GM12878 (cell line): ENCODE data around the gene MARVELD1. TPM values are rescaled to one million over a fixed set of nuclear protein-coding genes. Genes with fewer than 3 reads are reported as not detected.

Source experiments
- ATAC-seq: fragments of 200-7000 bp; cut with Tn5 transposase; 3 replicates; pipeline ENCODE4 v1.9.1; 2020; ENCODE audit warnings: mild to moderate bottlenecking, moderate library complexity
- BruUV-seq: library from RNA; stranded (reverse); fragments of 400-500 nt; replicated peaks from 2 replicates; lab custom pipeline; 2021; lab: Mats Ljungman, UMichigan
- CTCF ChIA-PET: fragments of 300-600 bp; sonication (Branson Sonifier 250); formaldehyde crosslinking; extraction: SDS; loops from one replicate; lab custom pipeline; 2021; ENCODE audit warnings: inconsistent platforms; lab: Yijun Ruan, JAX
- POLR2A ChIA-PET: fragments of 350-600 bp; formaldehyde crosslinking; extraction: SDS; loops from one replicate; lab custom pipeline; 2021; ENCODE audit warnings: inconsistent platforms; lab: Charles Lee
- RAD21 ChIA-PET: fragments of 300-600 bp; sonication (Branson Sonifier 250); formaldehyde crosslinking; loops from one replicate; lab custom pipeline; 2023; ENCODE audit warnings: antibody characterized with exemption; ENCODE audit not compliant: unreplicated experiment; lab: Charles Lee
- SMC1A ChIA-PET: fragments of 300-600 bp; sonication (Branson Sonifier 250); formaldehyde crosslinking; loops from one replicate; lab custom pipeline; 2023; ENCODE audit not compliant: unreplicated experiment, uncharacterized antibody; lab: Charles Lee
- DNase-seq: peaks from one replicate; pipeline ENCODE4 v3.0.0-alpha.2; 2011; ENCODE audit warnings: low read depth, low spot score
- FAIRE-seq: peaks from 3 replicates; lab custom pipeline; 2011; peaks lifted over from hg19 to GRCh38; lab: Jason Lieb, UNC
- H2AFZ ChIP-seq: 2 replicates; pipeline ENCODE4 v1.6.0; 2011; ENCODE audit warnings: low read depth, low read length, control low read depth; ENCODE audit not compliant: control insufficient read depth
- H3K27ac ChIP-seq: 2 replicates; pipeline ENCODE4 v1.5.1; 2011; ENCODE audit warnings: control low read depth; ENCODE audit not compliant: control insufficient read depth, insufficient read depth
- H3K27me3 ChIP-seq, 2 experiments: replicated peaks in 1 of 2; 2 replicates each; pipeline versions ENCODE4 v1.6.0 to v1.6.1; 2011; ENCODE audit warnings: low read length in 1 of 2; ENCODE audit not compliant: control insufficient read depth in 2 of 2, insufficient read depth in 2 of 2
- H3K36me3 ChIP-seq, 2 experiments: 2 replicates each; pipeline ENCODE4 v1.5.1; 2011; ENCODE audit warnings: low read length in 1 of 2; ENCODE audit not compliant: control insufficient read depth in 2 of 2, insufficient read depth in 2 of 2
- H3K4me1 ChIP-seq: 2 replicates; pipeline ENCODE4 v1.6.1; 2011; ENCODE audit warnings: mild to moderate bottlenecking, low read length, moderate library complexity, mixed read lengths; ENCODE audit not compliant: control insufficient read depth, insufficient read depth
- H3K4me2 ChIP-seq: 2 replicates; pipeline ENCODE4 v1.6.0; 2011; ENCODE audit warnings: control low read depth; ENCODE audit not compliant: control insufficient read depth, insufficient read depth
- H3K4me3 ChIP-seq: fragments of 200-600 bp; sonication (generic); 2 replicates; pipeline ENCODE4 v1.5.1; 2016
- H3K79me2 ChIP-seq: 2 replicates; pipeline ENCODE4 v1.6.0; 2011; ENCODE audit warnings: low read length; ENCODE audit not compliant: control insufficient read depth, insufficient read depth
- H3K9ac ChIP-seq: 2 replicates; pipeline ENCODE4 v1.8.0; 2011; ENCODE audit warnings: low read length, control low read depth, mixed read lengths; ENCODE audit not compliant: control insufficient read depth, insufficient read depth
- H3K9me3 ChIP-seq: replicated peaks from 3 replicates; pipeline ENCODE4 v1.5.1; 2011; ENCODE audit warnings: mild to moderate bottlenecking, low read length; ENCODE audit not compliant: control insufficient read depth, insufficient read depth
- H4K20me1 ChIP-seq: 2 replicates; pipeline ENCODE4 v1.6.0; 2011; ENCODE audit not compliant: control insufficient read depth, insufficient read depth
- ASH2L ChIP-seq: fragments of 300-600, 200-600 bp; sonication (generic); IDR thresholded peaks from 2 replicates; pipeline ENCODE4 v1.6.1; 2017; ENCODE audit warnings: low read depth, mild to moderate bottlenecking, borderline replicate concordance
- BMI1 ChIP-seq: fragments of 450-650 bp; IDR thresholded peaks from 2 replicates; pipeline ENCODE4 v1.6.1; 2016; ENCODE audit warnings: mild to moderate bottlenecking, moderate library complexity, borderline replicate concordance
- CBX3 ChIP-seq: fragments of 200-600 bp; sonication (generic); IDR thresholded peaks from 2 replicates; pipeline ENCODE4 v1.6.1; 2016; ENCODE audit warnings: low read depth, borderline replicate concordance
- CEBPB ChIP-seq, 2 experiments: fragments of 150-350 bp in 1 of 2; IDR thresholded peaks; 2 replicates each; pipeline ENCODE4 v1.6.1; 2012 to 2014; ENCODE audit warnings: low read depth in 2 of 2, low read length in 2 of 2, borderline replicate concordance in 1 of 2, inconsistent platforms in 1 of 2
- CHD2 ChIP-seq: IDR thresholded peaks from 2 replicates; pipeline ENCODE4 v1.6.1; 2011; ENCODE audit warnings: low read depth, low read length, improper control_type of control experiment, borderline replicate concordance
- GABPA ChIP-seq: IDR thresholded peaks from 2 replicates; pipeline ENCODE4 v1.6.1; 2014; ENCODE audit warnings: antibody characterized with exemption, low read depth, mild to moderate bottlenecking, inconsistent platforms
- HDAC2 ChIP-seq: fragments of 200-600 bp; sonication (generic); IDR thresholded peaks from 2 replicates; pipeline ENCODE4 v1.6.1; 2017
- IKZF2 ChIP-seq, 2 experiments: fragments of 450-650 bp; IDR thresholded peaks; 2 replicates each; pipeline ENCODE4 v1.6.1; 2017; ENCODE audit warnings: mild to moderate bottlenecking in 2 of 2, moderate library complexity in 2 of 2
- NBN ChIP-seq: fragments of 450-650 bp; IDR thresholded peaks from 2 replicates; pipeline ENCODE4 v1.6.1; 2016
- POLR2AphosphoS2 ChIP-seq: IDR thresholded peaks from 2 replicates; pipeline ENCODE4 v1.6.1; 2011; ENCODE audit warnings: low read depth, mild to moderate bottlenecking, low read length, improper control_type of control experiment, moderate library complexity
- POLR2AphosphoS5 ChIP-seq: IDR thresholded peaks from 2 replicates; pipeline ENCODE4 v1.6.1; 2011; ENCODE audit warnings: mild to moderate bottlenecking, low read length, inconsistent platforms
- POU2F2 ChIP-seq: IDR thresholded peaks from 3 replicates; pipeline ENCODE4 v1.6.1; 2011; ENCODE audit warnings: low read depth, mild to moderate bottlenecking, low read length, borderline replicate concordance
- SMAD1 ChIP-seq: fragments of 450-650 bp; IDR thresholded peaks from 2 replicates; pipeline ENCODE4 v1.6.1; 2018; ENCODE audit warnings: mild to moderate bottlenecking, low read depth; ENCODE audit not compliant: partially characterized antibody
- STAT1 ChIP-seq: fragments of 450-650 bp; conservative IDR thresholded peaks from 2 replicates; pipeline ENCODE4 v1.6.1; 2014; ENCODE audit warnings: antibody characterized with exemption, mild to moderate bottlenecking
- ZNF384 ChIP-seq: IDR thresholded peaks from 2 replicates; pipeline ENCODE4 v1.6.1; 2012; ENCODE audit warnings: low read depth, mild to moderate bottlenecking, low read length, improper control_type of control experiment, borderline replicate concordance
- ZNF622 ChIP-seq: fragments of 450-650 bp; IDR thresholded peaks from 2 replicates; pipeline ENCODE4 v1.6.1; 2017; ENCODE audit warnings: mild to moderate bottlenecking, inconsistent platforms
- WGBS: methylation state at CpG from one replicate; pipeline ENCODE4 v1.1.6; 2016; ENCODE audit warnings: low lambda C conversion rate; ENCODE audit not compliant: insufficient replicate concordance, insufficient coverage; ENCODE audit errors: missing lambda C conversion rate; 5-methylcytosine and 5-hydroxymethylcytosine counted together
- in situ Hi-C: fragments of 300-500 bp; cut with MboI; formaldehyde crosslinking; loops from 9 replicates; pipeline ENCODE4 v1.14.3; 2018; ENCODE audit warnings: mixed read lengths
- intact Hi-C: fragments of 100-400 bp; cut with micrococcal nuclease; formaldehyde crosslinking; loops from one replicate; pipeline ENCODE4 v1.14.2; 2022; ENCODE audit not compliant: unreplicated experiment
- polyA plus RNA-seq, 11 experiments: library from polyadenylated mRNA; depleted of rRNA in 4 of 11; unstranded in 6 of 11; stranded (reverse) in 5 of 11; fragments of >200 nt; fragmentation: Nextera tagmentation in 4 of 11; fragmentation: Illumina TruSeq in 1 of 11; extraction: Ambion mirVana in 4 of 11; extraction: Trizol in 1 of 11; gene quantifications; 1 replicate in 1 of 11; 2 replicates in 10 of 11; pipeline versions ENCODE4 v1.2.1 to v1.2.3, GENCODE V29; 2011 to 2016; ENCODE audit warnings: inconsistent platforms in 2 of 11, missing spikeins in 2 of 11, low read depth in 1 of 11
- total RNA-seq, 4 experiments: library from RNA; depleted of rRNA in 3 of 4; stranded (reverse); fragments of >200 nt in 3 of 4; fragmentation: Illumina TruSeq in 1 of 4; extraction: Trizol in 1 of 4; gene quantifications; 2 replicates each; pipeline versions ENCODE4 v1.2.1 to v1.2.3, GENCODE V29; 2013 to 2021
- TF ChIP-seq, protein P1 (sequence below): IDR thresholded peaks from 2 replicates; pipeline ENCODE4 v1.6.1; 2011; ENCODE audit warnings: borderline replicate concordance, low read depth, mild to moderate bottlenecking, moderate library complexity, low read length; ENCODE audit not compliant: insufficient read depth, poor library complexity, severe bottlenecking
- TF ChIP-seq, protein P2 (sequence below): fragments of 450-650 bp; conservative IDR thresholded peaks from 2 replicates; pipeline ENCODE4 v1.6.1; 2017; ENCODE audit warnings: mild to moderate bottlenecking, moderate library complexity

Gene MARVELD1
- total and polyA plus RNA-seq, 10 of the 15 experiments (the other 5 are each of a cell fraction or from before 2014, with no cell fraction given): 0.54 to 8.4 (median 3.2) TPM

DNA sequence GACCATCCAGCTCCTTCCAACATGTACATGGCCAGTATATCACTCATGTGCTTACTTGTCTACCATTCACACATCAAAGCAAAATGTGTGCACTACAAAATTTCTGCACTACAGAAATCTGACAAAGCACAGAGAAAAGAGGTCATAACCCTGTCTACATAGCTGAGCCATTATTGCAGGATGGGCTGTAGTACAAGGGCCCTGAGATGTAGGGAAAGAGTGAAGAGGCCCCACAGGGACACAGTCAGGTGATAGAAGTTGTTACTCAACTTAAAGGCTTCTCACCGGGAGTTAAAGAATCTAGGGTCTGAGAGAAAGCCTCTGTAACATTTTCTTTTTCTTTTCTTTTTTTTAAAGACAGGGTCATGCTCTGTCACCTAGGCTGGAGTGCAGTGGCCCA is 44.0 kb upstream of the MARVELD1 start:
- Histone ChIP-seq H2AFZ (no peak overlapping the region), H3K4me2 (no peak overlapping the region), H3K4me1 (no peaks in the 10 kb centered on the region), H4K20me1 (no peaks in the 10 kb centered on the region), H3K79me2 (no peaks in the 10 kb centered on the region), H3K27ac (no peak overlapping the region), H3K4me3 (no peak overlapping the region), H3K27me3 (no peaks in the 10 kb centered on the region), H3K36me3 (peaks cover 2 to 10% of the 10 kb centered on the region in 2 experiments), H3K9ac (no peak overlapping the region), H3K9me3 (no peaks in the 10 kb centered on the region)
- DNase-seq (no peak), ATAC-seq (no peak), FAIRE-seq (no peak)
- in situ Hi-C loops: no loop called here
- intact Hi-C loops: no loop called here
- TF ChIP-seq HDAC2: no peak
- TF ChIP-seq POU2F2: no peak
- no peak for TF ChIP-seq NBN
- TF ChIP-seq ZNF622: no peak
- no peak for TF ChIP-seq CEBPB (IDR thresholded peaks at IDR 0.05; ENCODE audit: borderline replicate concordance in 1 of 2, low read depth in 2 of 2, low read length in 2 of 2)
- TF ChIP-seq STAT1: no peak
- TF ChIP-seq, protein P1, sequence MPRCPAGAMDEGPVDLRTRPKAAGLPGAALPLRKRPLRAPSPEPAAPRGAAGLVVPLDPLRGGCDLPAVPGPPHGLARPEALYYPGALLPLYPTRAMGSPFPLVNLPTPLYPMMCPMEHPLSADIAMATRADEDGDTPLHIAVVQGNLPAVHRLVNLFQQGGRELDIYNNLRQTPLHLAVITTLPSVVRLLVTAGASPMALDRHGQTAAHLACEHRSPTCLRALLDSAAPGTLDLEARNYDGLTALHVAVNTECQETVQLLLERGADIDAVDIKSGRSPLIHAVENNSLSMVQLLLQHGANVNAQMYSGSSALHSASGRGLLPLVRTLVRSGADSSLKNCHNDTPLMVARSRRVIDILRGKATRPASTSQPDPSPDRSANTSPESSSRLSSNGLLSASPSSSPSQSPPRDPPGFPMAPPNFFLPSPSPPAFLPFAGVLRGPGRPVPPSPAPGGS: no peak
- no peak for TF ChIP-seq GABPA
- no peak for TF ChIP-seq CHD2
- TF ChIP-seq ZNF384: no peak
- no peak for TF ChIP-seq CBX3
- TF ChIP-seq, protein P2, sequence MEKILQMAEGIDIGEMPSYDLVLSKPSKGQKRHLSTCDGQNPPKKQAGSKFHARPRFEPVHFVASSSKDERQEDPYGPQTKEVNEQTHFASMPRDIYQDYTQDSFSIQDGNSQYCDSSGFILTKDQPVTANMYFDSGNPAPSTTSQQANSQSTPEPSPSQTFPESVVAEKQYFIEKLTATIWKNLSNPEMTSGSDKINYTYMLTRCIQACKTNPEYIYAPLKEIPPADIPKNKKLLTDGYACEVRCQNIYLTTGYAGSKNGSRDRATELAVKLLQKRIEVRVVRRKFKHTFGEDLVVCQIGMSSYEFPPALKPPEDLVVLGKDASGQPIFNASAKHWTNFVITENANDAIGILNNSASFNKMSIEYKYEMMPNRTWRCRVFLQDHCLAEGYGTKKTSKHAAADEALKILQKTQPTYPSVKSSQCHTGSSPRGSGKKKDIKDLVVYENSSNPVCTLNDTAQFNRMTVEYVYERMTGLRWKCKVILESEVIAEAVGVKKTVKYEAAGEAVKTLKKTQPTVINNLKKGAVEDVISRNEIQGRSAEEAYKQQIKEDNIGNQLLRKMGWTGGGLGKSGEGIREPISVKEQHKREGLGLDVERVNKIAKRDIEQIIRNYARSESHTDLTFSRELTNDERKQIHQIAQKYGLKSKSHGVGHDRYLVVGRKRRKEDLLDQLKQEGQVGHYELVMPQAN: no peak
- TF ChIP-seq ASH2L: no peak
- no peak for TF ChIP-seq SMAD1
- no peak for TF ChIP-seq BMI1
- no peak for TF ChIP-seq POLR2AphosphoS5
- no peak for TF ChIP-seq IKZF2 (IDR thresholded peaks at IDR 0.05)
- no peak for TF ChIP-seq POLR2AphosphoS2
- CTCF ChIA-PET: interaction anchor here (0.7 to 1.6 kb wide), 4 partner anchors 10 to 98 kb away, joined by 3 to 4 read pairs (median 3); no protein-coding TSS in a partner anchor
- 100% methylated on average over 1 of the region's 1 CpG for WGBS
- no TSS peak for BruUV-seq
- RAD21 ChIA-PET: no interaction called here
- SMC1A ChIA-PET: interaction anchor here (1.2 to 1.7 kb wide), 2 partner anchors 20 to 67 kb away, joined by 4 to 6 read pairs; partner anchors contain the start of gene ZFYVE27
- POLR2A ChIA-PET: no interaction called here
